NT2/D1 (cell line): ENCODE data around the gene SAG.

Experiments
- SUZ12 ChIP-seq: IDR thresholded peaks from 2 replicates; pipeline ENCODE4 v1.6.1; 2011; ENCODE audit not compliant: insufficient read length, insufficient read depth; ENCODE audit errors: extremely low read depth
- YY1 ChIP-seq: IDR thresholded peaks from 2 replicates; pipeline ENCODE4 v1.6.1; 2011; ENCODE audit not compliant: insufficient read length, insufficient read depth
- ZNF274 ChIP-seq: IDR thresholded peaks from 2 replicates; pipeline ENCODE4 v1.6.1; 2011; ENCODE audit warnings: mild to moderate bottlenecking, low read depth, low read length

- TF ChIP-seq YY1 (no peak), SUZ12 (no peak), ZNF274 (no peak)
Observed at GRCh38 chr2:233341296-233341695, 33.7 kb downstream of the SAG start.
